Peyer's patch (tissue), 4 donors: Measurements from ENCODE around the gene RANBP3. TPM values are rescaled to one million over a fixed set of nuclear protein-coding genes. Genes with fewer than 3 reads are reported as not detected.

Experiments
- DNase-seq, 3 donors: peaks; one replicate each; pipeline ENCODE4 v3.0.0-alpha.2; 2017 to 2019
- H3K27ac ChIP-seq, 4 donors: fragments of 200-600 bp; sonication (generic); one replicate each; pipeline ENCODE4 v1.5.1; 2016 to 2019
- H3K27me3 ChIP-seq, 2 donors: fragments of 200-600 bp; sonication (generic); one replicate each; pipeline ENCODE4 v1.5.1; 2019
- H3K36me3 ChIP-seq, 3 donors: fragments of 200-600 bp; sonication (generic); one replicate each; pipeline ENCODE4 v1.5.1; 2016 to 2019
- H3K4me1 ChIP-seq, 4 donors: fragments of 200-600 bp; sonication (generic); one replicate each; pipeline ENCODE4 v1.5.1; 2016 to 2019
- H3K4me3 ChIP-seq, 4 donors: fragments of 200-600 bp; sonication (generic); 1 replicate in 3 of 4; 2 replicates in 1 of 4; pipeline ENCODE4 v1.5.1; 2016 to 2019; ENCODE audit warnings: mild to moderate bottlenecking in 1 of 4
- H3K9me3 ChIP-seq, 4 donors: fragments of 200-600 bp; sonication (generic); one replicate each; pipeline ENCODE4 v1.5.1; 2016 to 2019; ENCODE audit warnings: mild to moderate bottlenecking in 1 of 4
- POLR2A ChIP-seq, 2 donors: fragments of 450-650 bp; IDR thresholded peaks; one replicate each; pipeline ENCODE4 v1.5.1; 2017; ENCODE audit warnings: antibody characterized with exemption in 2 of 2, mild to moderate bottlenecking in 2 of 2, moderate library complexity in 2 of 2
- total RNA-seq, 4 donors: library from RNA; depleted of rRNA; stranded (reverse); fragments of >200 nt; gene quantifications; one replicate each; pipeline ENCODE4 v1.1.0, GENCODE V29; 2016
- TF ChIP-seq, protein P1 (sequence below), 6 experiments: fragments of 450-650 bp in 4 of 6; fragments of 200-600 bp in 2 of 6; sonication (generic) in 1 of 6; IDR thresholded peaks; one replicate each; pipeline ENCODE4 v1.5.1; 2017 to 2019; ENCODE audit warnings: antibody characterized with exemption in 6 of 6, mild to moderate bottlenecking in 3 of 6, moderate library complexity in 1 of 6

Gene RANBP3
- total RNA-seq, 4 donors from 2014 or later: 59.7 to 104 (median 91.1) TPM

- Histone ChIP-seq H3K27me3 (no peaks in the 10 kb centered on the region), H3K4me1 (peaks cover 0 to 9% (median 0%) of the 10 kb centered on the region in 4 donors), H3K27ac (peak overlapping the region in 2 of 4 donors; percentile 15 to 22), H3K36me3 (peaks cover 0 to 16% (median 0%) of the 10 kb centered on the region in 3 donors), H3K9me3 (no peaks in the 10 kb centered on the region), H3K4me3 (no peak overlapping the region)
- TF ChIP-seq, protein P1, sequence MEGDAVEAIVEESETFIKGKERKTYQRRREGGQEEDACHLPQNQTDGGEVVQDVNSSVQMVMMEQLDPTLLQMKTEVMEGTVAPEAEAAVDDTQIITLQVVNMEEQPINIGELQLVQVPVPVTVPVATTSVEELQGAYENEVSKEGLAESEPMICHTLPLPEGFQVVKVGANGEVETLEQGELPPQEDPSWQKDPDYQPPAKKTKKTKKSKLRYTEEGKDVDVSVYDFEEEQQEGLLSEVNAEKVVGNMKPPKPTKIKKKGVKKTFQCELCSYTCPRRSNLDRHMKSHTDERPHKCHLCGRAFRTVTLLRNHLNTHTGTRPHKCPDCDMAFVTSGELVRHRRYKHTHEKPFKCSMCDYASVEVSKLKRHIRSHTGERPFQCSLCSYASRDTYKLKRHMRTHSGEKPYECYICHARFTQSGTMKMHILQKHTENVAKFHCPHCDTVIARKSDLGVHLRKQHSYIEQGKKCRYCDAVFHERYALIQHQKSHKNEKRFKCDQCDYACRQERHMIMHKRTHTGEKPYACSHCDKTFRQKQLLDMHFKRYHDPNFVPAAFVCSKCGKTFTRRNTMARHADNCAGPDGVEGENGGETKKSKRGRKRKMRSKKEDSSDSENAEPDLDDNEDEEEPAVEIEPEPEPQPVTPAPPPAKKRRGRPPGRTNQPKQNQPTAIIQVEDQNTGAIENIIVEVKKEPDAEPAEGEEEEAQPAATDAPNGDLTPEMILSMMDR (IDR thresholded peaks at IDR 0.05): no peak
- TF ChIP-seq POLR2A (IDR thresholded peaks at IDR 0.05): no peak
- no peak for DNase-seq
Observed at GRCh38 chr19:5993201-5993600, 15.3 kb upstream of the RANBP3 start.

GRCh38 chr19:5992756-5993155 lies 14.8 kb upstream of the RANBP3 start:
- Histone ChIP-seq H3K27ac (peak overlapping the region in 2 of 4 donors; percentile 15 to 22), H3K9me3 (no peaks in the 10 kb centered on the region), H3K36me3 (peaks cover 0 to 15% (median 0%) of the 10 kb centered on the region in 3 donors), H3K4me3 (no peak overlapping the region), H3K27me3 (no peaks in the 10 kb centered on the region), H3K4me1 (peaks cover 0 to 9% (median 0%) of the 10 kb centered on the region in 4 donors)
- TF ChIP-seq POLR2A (IDR thresholded peaks at IDR 0.05): no peak
- TF ChIP-seq, protein P1 (IDR thresholded peaks at IDR 0.05): no peak
- no peak for DNase-seq

- Histone ChIP-seq H3K36me3 (peaks cover 0 to 8% (median 0%) of the 10 kb centered on the region in 3 donors), H3K27ac (no peak overlapping the region), H3K4me3 (no peak overlapping the region), H3K4me1 (peaks cover 0 to 9% (median 0%) of the 10 kb centered on the region in 4 donors), H3K27me3 (no peaks in the 10 kb centered on the region), H3K9me3 (no peaks in the 10 kb centered on the region)
- DNase-seq: no peak
- TF ChIP-seq, protein P1 (IDR thresholded peaks at IDR 0.05): no peak
- TF ChIP-seq POLR2A (IDR thresholded peaks at IDR 0.05): no peak
Observed at GRCh38 chr19:5991244-5991838, 13.4 kb upstream of the RANBP3 start.

DNA sequence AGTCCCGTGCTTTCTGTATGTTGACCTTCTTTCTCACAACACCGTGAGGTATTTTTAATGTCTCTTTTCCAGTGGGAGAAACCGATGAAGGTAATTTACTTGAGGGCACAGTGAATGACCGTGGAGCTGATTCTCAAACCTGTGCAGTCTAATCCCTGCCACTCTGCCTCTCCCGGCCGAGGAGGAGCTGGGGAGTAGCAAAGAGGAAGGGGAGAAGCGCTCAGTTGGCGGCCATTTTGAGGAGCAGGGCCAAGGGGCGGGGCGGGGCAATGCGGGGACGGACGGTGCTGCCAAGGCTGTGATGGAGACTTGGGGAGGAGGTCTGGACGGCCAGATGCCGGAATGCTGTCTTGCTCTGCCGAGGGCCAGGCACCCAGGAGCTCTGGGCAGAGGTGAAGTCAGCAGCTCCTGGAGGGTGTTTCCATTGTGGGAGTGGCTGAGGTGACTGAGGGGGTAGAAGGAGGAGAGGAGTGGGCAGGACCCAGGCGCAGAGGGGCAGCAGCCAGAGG lies 12.4 kb upstream of the RANBP3 start:
- TF ChIP-seq POLR2A (IDR thresholded peaks at IDR 0.05): no peak
- TF ChIP-seq, protein P1 (IDR thresholded peaks at IDR 0.05): no peak
- Histone ChIP-seq H3K27ac (no peak overlapping the region), H3K36me3 (peaks cover 0 to 4% (median 0%) of the 10 kb centered on the region in 3 donors), H3K4me1 (peaks cover 0 to 9% (median 0%) of the 10 kb centered on the region in 4 donors), H3K27me3 (no peaks in the 10 kb centered on the region), H3K9me3 (no peaks in the 10 kb centered on the region), H3K4me3 (no peak overlapping the region)
- DNase-seq: no peak

DNA sequence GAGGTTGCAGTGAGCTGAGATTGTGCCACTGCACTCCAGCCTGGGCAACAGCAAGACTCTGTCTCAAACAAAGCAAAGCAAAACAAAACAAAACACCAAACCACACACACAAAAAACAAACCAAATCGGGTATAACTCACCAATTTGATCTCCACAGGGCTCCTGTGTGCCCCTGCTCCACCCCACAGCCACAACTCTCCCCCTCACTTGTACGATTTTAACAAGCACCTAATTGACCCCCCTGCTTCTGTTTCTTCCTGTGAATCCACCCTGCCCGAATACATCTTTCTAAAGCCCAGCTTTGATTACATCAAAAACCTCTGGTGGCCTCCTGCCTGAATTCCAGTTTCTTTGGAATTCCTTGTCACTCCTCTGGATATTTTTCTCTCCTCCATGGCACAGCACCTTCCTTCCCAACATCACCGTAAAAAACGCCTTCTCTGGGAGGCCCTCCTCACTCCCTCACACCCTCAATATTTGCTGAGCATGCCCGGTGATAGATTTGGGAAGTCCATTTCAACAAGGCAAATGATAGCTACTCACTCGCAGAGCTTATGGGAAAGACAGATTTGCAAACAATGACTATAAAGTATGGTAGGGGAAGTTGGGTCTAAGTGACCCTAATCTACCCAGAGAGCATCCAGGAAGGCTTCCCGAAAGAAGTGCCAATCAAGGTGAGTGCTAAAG lies 11.6 kb upstream of the RANBP3 start:
- Histone ChIP-seq H3K9me3 (no peaks in the 10 kb centered on the region), H3K27ac (no peak overlapping the region), H3K4me3 (no peak overlapping the region), H3K27me3 (no peaks in the 10 kb centered on the region), H3K36me3 (no peaks in the 10 kb centered on the region), H3K4me1 (peaks cover 0 to 9% (median 0%) of the 10 kb centered on the region in 4 donors)
- no peak for DNase-seq
- TF ChIP-seq POLR2A (IDR thresholded peaks at IDR 0.05): no peak
- TF ChIP-seq, protein P1 (IDR thresholded peaks at IDR 0.05): no peak
